HFFc6 (cell line): ENCODE results near the gene CDH13. TPM values are rescaled to one million over a fixed set of nuclear protein-coding genes. Genes with fewer than 3 reads are reported as not detected.

Experiments
- DNase-seq: peaks from one replicate; pipeline ENCODE4 v3.0.0-alpha.2; 2018
- H3K27ac Mint-ChIP-seq: 2 replicates; pipeline ENCODE4 v1.8.0; 2020; ENCODE audit warnings: mild to moderate bottlenecking, mixed read lengths
- H3K27me3 Mint-ChIP-seq: 2 replicates; pipeline ENCODE4 v1.8.0; 2021; ENCODE audit warnings: mild to moderate bottlenecking, moderate library complexity, mixed read lengths; ENCODE audit not compliant: insufficient read depth
- H3K36me3 Mint-ChIP-seq: 2 replicates; pipeline ENCODE4 v1.8.0; 2021; ENCODE audit warnings: low read depth, mixed read lengths
- H3K4me1 Mint-ChIP-seq: 2 replicates; pipeline ENCODE4 v1.8.0; 2020; ENCODE audit warnings: low read depth, mixed read lengths
- H3K4me3 Mint-ChIP-seq: 2 replicates; pipeline ENCODE4 v1.8.0; 2020; ENCODE audit warnings: mild to moderate bottlenecking, moderate library complexity, mixed read lengths
- H3K9me3 Mint-ChIP-seq: 2 replicates; pipeline ENCODE4 v1.8.0; 2020; ENCODE audit warnings: mild to moderate bottlenecking, mixed read lengths
- total RNA-seq, 6 experiments: library from RNA; stranded (reverse); fragmentation: NEBNext Ultra II Directional; extraction: Animal tissue kit (Norgen Biotek cat#: 25700); gene quantifications; 2 replicates in 1 of 6; 3 replicates in 5 of 6; pipeline ENCODE4 v1.2.3, GENCODE V29; 2021
- TF ChIP-seq, protein P1 (sequence below): fragments of 200-600 bp; sonication (generic); IDR thresholded peaks from 2 replicates; pipeline ENCODE4 v1.5.0; 2021; ENCODE audit warnings: antibody characterized with exemption, mild to moderate bottlenecking

CDH13 gene
- total RNA-seq, 6 experiments from 2014 or later = 3.6 to 14.7 (median 4.7) TPM

DNA sequence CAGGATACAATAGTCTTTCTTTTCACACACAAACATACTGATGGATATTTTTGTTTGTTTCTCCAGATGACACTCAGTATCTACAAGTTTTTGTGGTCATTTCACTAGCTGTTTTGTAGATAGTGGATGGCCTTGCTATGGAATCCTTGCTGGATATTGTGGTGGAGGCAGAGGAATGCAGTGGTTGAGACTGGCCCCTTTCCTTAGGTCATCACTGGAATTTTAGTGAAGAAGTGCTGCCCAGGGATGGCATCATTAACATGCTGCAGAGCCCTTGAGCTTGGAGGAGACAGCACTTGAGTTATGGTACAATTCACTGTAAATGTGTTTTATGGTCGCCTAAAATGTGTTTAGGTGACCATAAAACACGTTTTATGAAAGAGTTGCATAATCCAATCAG is 725.1 kb downstream of the CDH13 start:
- H3K4me3 Mint-ChIP-seq = no peak overlapping the region
- H3K4me1 Mint-ChIP-seq = peaks cover 6% of the 10 kb centered on the region; the same call in 1 of the 2 replicates
- TF ChIP-seq, protein P1, sequence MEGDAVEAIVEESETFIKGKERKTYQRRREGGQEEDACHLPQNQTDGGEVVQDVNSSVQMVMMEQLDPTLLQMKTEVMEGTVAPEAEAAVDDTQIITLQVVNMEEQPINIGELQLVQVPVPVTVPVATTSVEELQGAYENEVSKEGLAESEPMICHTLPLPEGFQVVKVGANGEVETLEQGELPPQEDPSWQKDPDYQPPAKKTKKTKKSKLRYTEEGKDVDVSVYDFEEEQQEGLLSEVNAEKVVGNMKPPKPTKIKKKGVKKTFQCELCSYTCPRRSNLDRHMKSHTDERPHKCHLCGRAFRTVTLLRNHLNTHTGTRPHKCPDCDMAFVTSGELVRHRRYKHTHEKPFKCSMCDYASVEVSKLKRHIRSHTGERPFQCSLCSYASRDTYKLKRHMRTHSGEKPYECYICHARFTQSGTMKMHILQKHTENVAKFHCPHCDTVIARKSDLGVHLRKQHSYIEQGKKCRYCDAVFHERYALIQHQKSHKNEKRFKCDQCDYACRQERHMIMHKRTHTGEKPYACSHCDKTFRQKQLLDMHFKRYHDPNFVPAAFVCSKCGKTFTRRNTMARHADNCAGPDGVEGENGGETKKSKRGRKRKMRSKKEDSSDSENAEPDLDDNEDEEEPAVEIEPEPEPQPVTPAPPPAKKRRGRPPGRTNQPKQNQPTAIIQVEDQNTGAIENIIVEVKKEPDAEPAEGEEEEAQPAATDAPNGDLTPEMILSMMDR = no peak
- H3K27ac Mint-ChIP-seq = no peak overlapping the region; the same call in 1 of the 2 replicates
- H3K27me3 Mint-ChIP-seq = no peaks in the 10 kb centered on the region; the same call in 1 of the 2 replicates
- peaks cover 8% of the 10 kb centered on the region; the same call in 1 of the 2 replicates for H3K9me3 Mint-ChIP-seq
- no peaks in the 10 kb centered on the region for H3K36me3 Mint-ChIP-seq
- DNase-seq = peak; percentile 13

DNA sequence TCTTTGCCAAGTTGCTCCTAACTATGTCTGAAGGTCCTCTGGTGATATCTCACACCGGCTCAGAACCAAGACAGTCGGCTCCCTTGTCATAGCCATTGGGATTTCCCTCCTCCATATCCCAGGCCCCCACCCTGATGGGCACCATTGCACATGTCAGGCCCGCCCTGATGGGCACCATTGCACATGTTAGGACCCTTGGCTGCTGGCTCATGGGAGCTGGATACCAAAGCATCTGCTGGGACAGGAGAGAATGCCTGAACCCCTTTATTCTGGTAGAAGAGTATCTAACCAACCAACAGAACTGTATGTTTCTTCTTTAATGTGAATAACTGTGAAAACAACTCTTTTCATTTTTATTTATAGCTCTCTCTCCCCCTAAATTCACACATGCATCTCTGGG is 726.5 kb downstream of the CDH13 start:
- H3K27ac Mint-ChIP-seq = no peak overlapping the region
- no peaks in the 10 kb centered on the region for H3K36me3 Mint-ChIP-seq
- TF ChIP-seq, protein P1 = no peak
- no peaks in the 10 kb centered on the region; the same call in 1 of the 2 replicates for H3K27me3 Mint-ChIP-seq
- H3K4me1 Mint-ChIP-seq = peaks cover 6% of the 10 kb centered on the region; the same call in 1 of the 2 replicates
- H3K9me3 Mint-ChIP-seq = peaks cover 13% of the 10 kb centered on the region; the same call in 1 of the 2 replicates
- H3K4me3 Mint-ChIP-seq = no peak overlapping the region
- no peak for DNase-seq

DNA sequence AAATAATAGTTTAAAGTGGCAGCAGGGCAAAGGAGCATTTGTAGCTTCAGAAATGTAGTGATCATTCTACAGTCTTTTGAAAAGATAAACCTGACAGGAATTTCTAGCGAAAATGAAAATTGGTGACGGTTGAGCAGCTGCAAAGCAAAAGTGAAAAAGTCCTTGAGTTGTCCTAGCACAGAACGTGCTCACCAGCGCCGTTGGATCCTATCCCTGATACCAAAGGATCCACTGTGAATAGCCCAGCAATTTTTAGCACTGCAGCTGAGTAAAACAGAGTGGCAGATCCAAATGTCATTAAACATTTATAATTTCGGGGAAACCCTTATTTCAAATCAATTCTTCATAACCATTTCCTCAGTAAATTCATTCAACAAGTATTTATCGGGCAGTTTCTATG is 727.2 kb downstream of the CDH13 start:
- H3K9me3 Mint-ChIP-seq = peaks cover 9% of the 10 kb centered on the region; the same call in 1 of the 2 replicates
- no peaks in the 10 kb centered on the region; the same call in 1 of the 2 replicates for H3K27me3 Mint-ChIP-seq
- DNase-seq = no peak
- no peaks in the 10 kb centered on the region for H3K36me3 Mint-ChIP-seq
- TF ChIP-seq, protein P1 = no peak
- H3K27ac Mint-ChIP-seq = no peak overlapping the region
- no peak overlapping the region for H3K4me3 Mint-ChIP-seq
- H3K4me1 Mint-ChIP-seq = peaks cover 4% of the 10 kb centered on the region; the same call in 1 of the 2 replicates

DNA sequence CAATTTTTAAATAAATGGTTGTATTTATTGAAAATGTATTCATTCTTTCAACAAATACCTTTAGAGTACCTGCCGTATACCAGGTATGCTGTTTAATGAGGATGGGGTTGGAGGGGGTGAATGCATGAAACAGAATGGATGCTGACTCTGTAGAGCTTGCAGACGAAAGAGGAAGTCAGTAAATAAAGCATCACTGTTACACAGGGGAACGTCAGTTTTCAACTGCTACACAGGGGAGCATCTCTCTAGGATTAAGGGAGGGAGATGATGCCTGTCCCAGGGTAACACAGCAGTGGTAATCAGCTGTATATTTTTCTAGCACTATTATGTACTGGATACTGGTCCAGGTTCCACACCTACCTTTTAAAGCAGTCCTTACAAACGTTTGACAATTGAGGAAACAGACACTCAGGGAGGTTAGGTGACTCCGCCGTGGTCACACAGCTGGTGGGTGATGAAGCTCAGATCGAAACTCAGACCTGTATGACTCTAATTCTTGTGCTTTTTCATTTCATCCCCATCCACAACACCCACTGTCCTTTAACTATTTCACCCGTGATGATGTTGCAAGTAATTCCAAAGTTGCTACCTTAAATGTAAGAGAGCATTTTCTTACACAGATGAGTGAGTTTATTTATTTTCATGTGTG is 728.9 kb downstream of the CDH13 start:
- TF ChIP-seq, protein P1 = no peak
- Mint-ChIP-seq H3K4me3 (no peak overlapping the region), H3K9me3 (peaks cover 6% of the 10 kb centered on the region; the same call in 1 of the 2 replicates), H3K36me3 (no peaks in the 10 kb centered on the region), H3K4me1 (no peaks in the 10 kb centered on the region; the same call in 1 of the 2 replicates), H3K27me3 (no peaks in the 10 kb centered on the region; the same call in 1 of the 2 replicates), H3K27ac (no peak overlapping the region)
- DNase-seq = no peak

DNA sequence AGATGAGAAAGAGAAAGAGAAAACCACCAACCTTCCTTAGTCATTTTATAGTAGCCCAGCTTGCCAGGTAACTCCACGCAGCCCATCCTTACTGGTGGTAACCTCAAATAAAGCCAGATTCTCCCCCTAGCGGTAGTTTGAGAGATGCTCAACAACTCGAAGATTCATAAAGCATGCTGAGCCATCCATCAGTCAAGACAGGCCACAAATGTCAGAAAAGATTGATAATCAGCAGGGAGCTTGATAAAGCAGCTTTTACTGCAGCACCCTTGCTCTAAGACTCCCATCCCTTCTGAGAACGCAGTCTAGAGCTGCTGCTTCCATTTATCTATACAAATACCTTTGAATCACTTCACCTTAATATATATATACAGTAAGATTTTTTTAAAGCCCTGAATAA is 729.5 kb downstream of the CDH13 start:
- Mint-ChIP-seq H3K4me3 (no peak overlapping the region), H3K36me3 (no peaks in the 10 kb centered on the region), H3K4me1 (no peaks in the 10 kb centered on the region; the same call in 1 of the 2 replicates), H3K27me3 (no peaks in the 10 kb centered on the region; the same call in 1 of the 2 replicates), H3K27ac (no peak overlapping the region), H3K9me3 (peaks cover 6% of the 10 kb centered on the region; the same call in 1 of the 2 replicates)
- peak; percentile 30 for DNase-seq
- TF ChIP-seq, protein P1 = peak; percentile 69
